A549 (cell line): ENCODE results near the gene PLEKHA5. TPM values are rescaled to one million over a fixed set of nuclear protein-coding genes. Genes with fewer than 3 reads are reported as not detected.

Experiments used
- ATAC-seq, 2 experiments: fragments of 200-7000 bp in 1 of 2; fragments of >200 bp in 1 of 2; cut with Nextera tagmentation in 1 of 2; cut with Tn5 transposase in 1 of 2; 3 replicates each; pipeline versions ENCODE4 v1.8.0 to v1.9.1; 2018 to 2020; ENCODE audit warnings: mild to moderate bottlenecking in 1 of 2, moderate library complexity in 1 of 2
- CTCF ChIA-PET: fragments of 300-600 bp; sonication (Branson Sonifier 250); formaldehyde crosslinking; extraction: SDS; loops from one replicate; lab custom pipeline; 2021; ENCODE audit warnings: antibody characterized with exemption, inconsistent platforms; lab: Yijun Ruan, JAX
- POLR2A ChIA-PET: fragments of 350-600 bp; formaldehyde crosslinking; extraction: SDS; loops from one replicate; lab custom pipeline; 2021; ENCODE audit warnings: antibody characterized with exemption, inconsistent platforms; lab: Yijun Ruan, JAX
- DNase-seq, 2 experiments: peaks; one replicate each; pipeline versions ENCODE4 v3.0.0 to v3.0.0-alpha.2; 2011 to 2016; ENCODE audit warnings: low read depth in 1 of 2, low spot score in 1 of 2
- FAIRE-seq: peaks from 2 replicates; lab custom pipeline; 2011; peaks lifted over from hg19 to GRCh38; lab: Jason Lieb, UNC
- H3K27ac ChIP-seq, 2 experiments: fragments of >200 bp; sonication (Bioruptor Twin); formaldehyde crosslinking; 3 replicates each; pipeline ENCODE4 v1.5.1; 2016 to 2017
- H3K4me1 ChIP-seq: fragments of >200 bp; sonication (Bioruptor Twin); formaldehyde crosslinking; 3 replicates; pipeline ENCODE4 v1.6.1; 2016
- H3K4me2 ChIP-seq: fragments of >200 bp; sonication (Bioruptor Twin); formaldehyde crosslinking; 3 replicates; pipeline ENCODE4 v1.6.1; 2016
- H3K4me3 ChIP-seq: fragments of >200 bp; sonication (Bioruptor Twin); formaldehyde crosslinking; 3 replicates; pipeline ENCODE4 v1.5.1; 2016
- H3K9me3 ChIP-seq: fragments of >200 bp; sonication (Bioruptor Twin); formaldehyde crosslinking; 3 replicates; pipeline ENCODE4 v1.6.1; 2016
- BHLHE40 ChIP-seq: IDR thresholded peaks from 2 replicates; pipeline ENCODE4 v1.6.1; 2012; ENCODE audit warnings: low read depth, low read length, inconsistent platforms
- CEBPB ChIP-seq, 2 experiments: fragments of >200 bp in 1 of 2; sonication (Bioruptor Twin) in 1 of 2; formaldehyde crosslinking in 1 of 2; IDR thresholded peaks; 2 replicates each; pipeline ENCODE4 v1.6.1; 2012 to 2016
- E2F6 ChIP-seq: IDR thresholded peaks from 2 replicates; pipeline ENCODE4 v1.6.1; 2012; ENCODE audit warnings: low read depth, borderline replicate concordance
- EHF ChIP-seq: fragments of 250-450 bp; sonication (Bioruptor Pico); IDR thresholded peaks from 2 replicates; pipeline ENCODE4 v1.5.0; 2020; ENCODE audit warnings: mild to moderate bottlenecking
- FOSB ChIP-seq: fragments of 250-450 bp; sonication (Bioruptor Pico); IDR thresholded peaks from 2 replicates; pipeline ENCODE4 v1.5.0; 2020; ENCODE audit warnings: mild to moderate bottlenecking, moderate library complexity
- HDAC2 ChIP-seq: fragments of 200-600 bp; sonication (generic); IDR thresholded peaks from 2 replicates; pipeline ENCODE4 v1.6.1; 2016
- HOXA7 ChIP-seq: fragments of 250-450 bp; sonication (Bioruptor Pico); IDR thresholded peaks from 2 replicates; pipeline ENCODE4 v1.5.0; 2020; ENCODE audit warnings: mild to moderate bottlenecking, moderate library complexity
- JUNB ChIP-seq: fragments of >200 bp; sonication (Bioruptor Twin); formaldehyde crosslinking; IDR thresholded peaks from 2 replicates; pipeline ENCODE4 v1.6.1; 2016
- KDM1A ChIP-seq: fragments of 200-600 bp; sonication (generic); IDR thresholded peaks from 2 replicates; pipeline ENCODE4 v1.6.1; 2016; ENCODE audit warnings: low read depth, mild to moderate bottlenecking
- POLR2AphosphoS2 ChIP-seq: conservative IDR thresholded peaks from 2 replicates; pipeline ENCODE4 v1.6.1; 2012; ENCODE audit warnings: low read length, improper control_type of control experiment, inconsistent platforms
- REST ChIP-seq: fragments of 200-600 bp; sonication (generic); IDR thresholded peaks from 2 replicates; pipeline ENCODE4 v1.6.1; 2016; ENCODE audit warnings: antibody characterized with exemption, mild to moderate bottlenecking, moderate library complexity
- RFX5 ChIP-seq: fragments of 450-650 bp; IDR thresholded peaks from 2 replicates; pipeline ENCODE4 v1.7.1; 2014; ENCODE audit warnings: antibody characterized with exemption, mild to moderate bottlenecking, moderate library complexity
- RNF2 ChIP-seq: fragments of 200-600 bp; sonication (generic); IDR thresholded peaks from 2 replicates; pipeline ENCODE4 v1.6.1; 2016; ENCODE audit warnings: low read depth, mild to moderate bottlenecking, antibody characterized with exemption, moderate library complexity, borderline replicate concordance
- USF2 ChIP-seq: fragments of 450-650 bp; IDR thresholded peaks from 2 replicates; pipeline ENCODE4 v1.6.1; 2014; ENCODE audit warnings: antibody characterized with exemption
- ZFP36 ChIP-seq: fragments of 450-650 bp; IDR thresholded peaks from 2 replicates; pipeline ENCODE4 v1.6.1; 2014; ENCODE audit warnings: borderline replicate concordance; ENCODE audit not compliant: partially characterized antibody
- WGBS: methylation state at CpG from one replicate; pipeline ENCODE4 v1.1.6; 2017; ENCODE audit errors: missing lambda C conversion rate; 5-methylcytosine and 5-hydroxymethylcytosine counted together
- polyA plus RNA-seq, 4 experiments: library from polyadenylated mRNA; depleted of rRNA in 3 of 4; stranded (reverse); fragments of >200 nt; fragmentation: RNase III in 1 of 4; extraction: RNeasy Plus Mini Kit Qiagen cat#74134 plus additional on column Dnase treatment in 1 of 4; gene quantifications; 2 replicates in 3 of 4; 3 replicates in 1 of 4; pipeline ENCODE4 v1.2.3, GENCODE V29; 2011 to 2017
- TF ChIP-seq, protein P1 (sequence below): fragments of 150-350 bp; IDR thresholded peaks from 2 replicates; pipeline ENCODE4 v1.6.1; 2014; ENCODE audit warnings: low read depth, mild to moderate bottlenecking, low read length
- TF ChIP-seq, protein P2 (sequence below): fragments of 250-450 bp; sonication (Bioruptor Pico); IDR thresholded peaks from 2 replicates; pipeline ENCODE4 v1.5.0; 2021; ENCODE audit warnings: mild to moderate bottlenecking, moderate library complexity, borderline replicate concordance

PLEKHA5 gene
- polyA plus RNA-seq, 2 of the 4 experiments (the other 2 are of a cell fraction), result 7.6 to 13.2 TPM

DNA sequence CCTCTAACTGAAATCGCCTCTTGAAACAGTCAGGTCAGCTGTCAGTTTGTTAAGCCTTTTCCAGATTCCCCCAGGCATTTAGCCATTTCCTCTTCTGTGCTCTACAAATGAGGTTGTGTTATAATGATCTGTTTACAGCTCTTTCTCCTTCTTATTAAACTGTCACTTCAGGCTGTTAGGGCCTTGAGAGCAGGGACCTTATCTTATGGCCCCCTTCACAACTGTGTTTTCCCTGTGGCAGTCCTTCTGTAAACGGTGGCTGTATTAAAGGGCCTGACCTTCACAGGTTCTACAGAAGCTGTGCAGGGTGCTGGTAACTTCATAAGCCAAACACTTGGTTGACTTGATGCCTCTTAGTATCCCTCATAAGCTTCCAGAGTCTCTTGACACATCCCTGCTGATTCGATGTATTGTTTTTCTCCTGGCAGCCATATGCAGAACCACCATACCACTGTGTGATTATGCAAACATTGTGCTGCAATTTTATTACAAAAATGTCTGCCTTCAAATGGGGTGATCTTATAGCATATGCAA is 104.7 kb downstream of the PLEKHA5 start:
- ChIA-PET CTCF (interaction anchor here (0.5 to 1.2 kb wide), 2 partner anchors 11 to 12 kb away, joined by 3 read pairs; no protein-coding TSS in a partner anchor), POLR2A (no interaction called here)
- peaks cover 8% of the 10 kb centered on the region for H3K4me1 ChIP-seq
- 55% methylated on average over 3 of the region's 3 CpGs for WGBS
- no peak overlapping the region for H3K27ac ChIP-seq
- no peak for TF ChIP-seq POLR2AphosphoS2
- TF ChIP-seq USF2, result no peak
- TF ChIP-seq JUNB, result no peak
- TF ChIP-seq ZFP36, result no peak
- no peak for TF ChIP-seq HOXA7 (CRISPR knock-in tag)
- TF ChIP-seq REST, result no peak
- TF ChIP-seq FOSB (CRISPR knock-in tag), result no peak
- TF ChIP-seq, protein P1, sequence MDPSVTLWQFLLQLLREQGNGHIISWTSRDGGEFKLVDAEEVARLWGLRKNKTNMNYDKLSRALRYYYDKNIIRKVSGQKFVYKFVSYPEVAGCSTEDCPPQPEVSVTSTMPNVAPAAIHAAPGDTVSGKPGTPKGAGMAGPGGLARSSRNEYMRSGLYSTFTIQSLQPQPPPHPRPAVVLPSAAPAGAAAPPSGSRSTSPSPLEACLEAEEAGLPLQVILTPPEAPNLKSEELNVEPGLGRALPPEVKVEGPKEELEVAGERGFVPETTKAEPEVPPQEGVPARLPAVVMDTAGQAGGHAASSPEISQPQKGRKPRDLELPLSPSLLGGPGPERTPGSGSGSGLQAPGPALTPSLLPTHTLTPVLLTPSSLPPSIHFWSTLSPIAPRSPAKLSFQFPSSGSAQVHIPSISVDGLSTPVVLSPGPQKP, result no peak
- no peak for TF ChIP-seq EHF (CRISPR knock-in tag)
- TF ChIP-seq RFX5, result no peak
- TF ChIP-seq, protein P2, sequence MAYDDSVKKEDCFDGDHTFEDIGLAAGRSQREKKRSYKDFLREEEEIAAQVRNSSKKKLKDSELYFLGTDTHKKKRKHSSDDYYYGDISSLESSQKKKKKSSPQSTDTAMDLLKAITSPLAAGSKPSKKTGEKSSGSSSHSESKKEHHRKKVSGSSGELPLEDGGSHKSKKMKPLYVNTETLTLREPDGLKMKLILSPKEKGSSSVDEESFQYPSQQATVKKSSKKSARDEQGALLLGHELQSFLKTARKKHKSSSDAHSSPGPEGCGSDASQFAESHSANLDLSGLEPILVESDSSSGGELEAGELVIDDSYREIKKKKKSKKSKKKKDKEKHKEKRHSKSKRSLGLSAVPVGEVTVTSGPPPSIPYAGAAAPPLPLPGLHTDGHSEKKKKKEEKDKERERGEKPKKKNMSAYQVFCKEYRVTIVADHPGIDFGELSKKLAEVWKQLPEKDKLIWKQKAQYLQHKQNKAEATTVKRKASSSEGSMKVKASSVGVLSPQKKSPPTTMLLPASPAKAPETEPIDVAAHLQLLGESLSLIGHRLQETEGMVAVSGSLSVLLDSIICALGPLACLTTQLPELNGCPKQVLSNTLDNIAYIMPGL (CRISPR knock-in tag), result no peak
- TF ChIP-seq CEBPB (IDR thresholded peaks at IDR 0.05), result no peak
- TF ChIP-seq BHLHE40, result no peak
- no peak for TF ChIP-seq KDM1A
- no peak for TF ChIP-seq E2F6
- no peak for TF ChIP-seq RNF2
- no peak for TF ChIP-seq HDAC2
- DNase-seq (no peak), ATAC-seq (no peak), FAIRE-seq (no peak)
- H3K9me3 ChIP-seq, result no peaks in the 10 kb centered on the region
- H3K4me3 ChIP-seq, result no peak overlapping the region
- no peak overlapping the region for H3K4me2 ChIP-seq
